ENCODE results near the gene CADM1. TPM values are rescaled to one million over a fixed set of nuclear protein-coding genes. Genes with fewer than 3 reads are reported as not detected.

Gene CADM1
- total and polyA plus RNA-seq, 8 donors: 6.3 to 38.8 (median 24.5) TPM

DNA sequence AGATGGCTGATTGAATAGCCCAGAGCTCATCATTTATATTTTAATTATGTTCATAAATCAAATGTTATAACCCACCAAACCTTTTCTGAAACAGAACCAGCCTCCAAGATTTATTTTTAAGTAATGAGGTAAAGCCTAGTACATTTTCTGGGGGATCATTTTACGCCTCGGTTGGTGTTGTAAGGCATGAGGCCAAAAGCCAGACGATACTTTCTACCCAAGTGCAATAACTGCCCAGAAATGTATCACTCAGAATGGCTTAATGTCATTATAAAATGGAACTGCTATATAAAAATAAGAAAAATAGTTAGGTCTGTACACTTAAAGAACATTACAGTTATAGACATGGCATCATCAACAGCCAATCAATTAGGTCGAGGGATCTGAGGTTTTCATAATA, 283.3 kb downstream of the CADM1 start:
- H3K36me3 ChIP-seq: no peaks in the 10 kb centered on the region
- FAIRE-seq (no peak), ATAC-seq (no peak), DNase-seq (no peak)
- WGBS, 2 donors: 66 to 80% methylated on average over 4 of the region's 4 CpGs
- no peaks in the 10 kb centered on the region for H3K27me3 ChIP-seq
- no peak for TF ChIP-seq CTCF (IDR thresholded peaks at IDR 0.05)
- intact Hi-C loops (cut with DNase I): no loop called here
- H3K4me1 ChIP-seq: no peaks in the 10 kb centered on the region
- no peak overlapping the region for H3K27ac ChIP-seq
- H3K9me3 ChIP-seq: no peaks in the 10 kb centered on the region
- H3K4me3 ChIP-seq: no peak overlapping the region

DNA sequence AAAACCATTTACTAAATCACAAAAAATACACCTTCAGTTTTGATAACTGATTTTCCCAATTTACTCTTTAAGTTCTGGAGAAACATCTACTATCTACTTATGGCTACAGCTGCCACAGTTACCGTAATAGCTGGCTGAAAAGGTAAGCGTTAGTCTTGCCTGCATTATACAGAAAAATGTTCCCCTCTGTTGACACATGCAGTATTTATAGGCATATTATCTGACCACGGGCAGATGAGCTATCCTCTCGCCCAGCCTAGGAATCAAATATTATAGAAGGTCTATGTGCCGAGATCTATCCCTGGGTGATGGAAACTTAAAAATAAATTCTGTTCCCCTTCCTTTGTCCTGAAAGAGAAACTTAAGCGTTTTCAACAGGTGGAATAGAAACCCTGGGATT, 283.8 kb downstream of the CADM1 start:
- WGBS, 2 donors: 68 to 70% methylated on average over 6 of the region's 6 CpGs
- ATAC-seq (no peak), DNase-seq (no peak), FAIRE-seq (no peak)
- H3K27me3 ChIP-seq: no peaks in the 10 kb centered on the region
- intact Hi-C loops (cut with DNase I): no loop called here
- H3K4me3 ChIP-seq: no peak overlapping the region
- no peaks in the 10 kb centered on the region for H3K4me1 ChIP-seq
- TF ChIP-seq CTCF (IDR thresholded peaks at IDR 0.05): no peak
- no peaks in the 10 kb centered on the region for H3K9me3 ChIP-seq
- H3K27ac ChIP-seq: no peak overlapping the region
- no peaks in the 10 kb centered on the region for H3K36me3 ChIP-seq

- DNase-seq (no peak), FAIRE-seq (no peak), ATAC-seq (no peak)
- Histone ChIP-seq H3K36me3 (no peaks in the 10 kb centered on the region), H3K27ac (no peak overlapping the region), H3K27me3 (no peaks in the 10 kb centered on the region), H3K4me1 (no peaks in the 10 kb centered on the region), H3K4me3 (no peak overlapping the region), H3K9me3 (no peaks in the 10 kb centered on the region)
- TF ChIP-seq CTCF (IDR thresholded peaks at IDR 0.05): no peak
- intact Hi-C loops (cut with DNase I): no loop called here
- WGBS, 2 donors: 42 to 44% methylated on average over 3 of the region's 3 CpGs
These were observed 284.8 kb downstream of the CADM1 start for GRCh38 chr11:115219376-115219775.

GRCh38 chr11:115217726-115218311, 286.4 kb downstream of the CADM1 start:
- no peak for FAIRE-seq
- H3K36me3 ChIP-seq: no peaks in the 10 kb centered on the region
- no peak overlapping the region for H3K27ac ChIP-seq
- DNase-seq: no peak
- intact Hi-C loops (cut with DNase I): no loop called here
- H3K4me1 ChIP-seq: no peaks in the 10 kb centered on the region
- H3K4me3 ChIP-seq: no peak overlapping the region
- 80 to 83% methylated on average over 8 of the region's 8 CpGs for WGBS, 2 donors
- no peaks in the 10 kb centered on the region for H3K27me3 ChIP-seq
- no peaks in the 10 kb centered on the region for H3K9me3 ChIP-seq
- no peak for TF ChIP-seq CTCF (IDR thresholded peaks at IDR 0.05)
- ATAC-seq: no peak

- no peak overlapping the region for H3K4me3 ChIP-seq
- DNase-seq (no peak), ATAC-seq (no peak), FAIRE-seq (no peak)
- intact Hi-C loops (cut with DNase I): no loop called here
- no peaks in the 10 kb centered on the region for H3K4me1 ChIP-seq
- H3K36me3 ChIP-seq: no peaks in the 10 kb centered on the region
- TF ChIP-seq CTCF (IDR thresholded peaks at IDR 0.05): no peak
- no peaks in the 10 kb centered on the region for H3K9me3 ChIP-seq
- 78 to 86% methylated on average over 11 of the region's 11 CpGs for WGBS, 2 donors
- H3K27me3 ChIP-seq: no peaks in the 10 kb centered on the region
- no peak overlapping the region for H3K27ac ChIP-seq
These were observed 288.3 kb downstream of the CADM1 start for GRCh38 chr11:115215694-115216617.
